GM12872 (cell line): ENCODE results near the gene MCC.

Experiments used
- TF ChIP-seq, protein P1 (sequence below): IDR thresholded peaks from 3 replicates; pipeline ENCODE4 v1.5.1; 2011; ENCODE audit warnings: low read depth, mild to moderate bottlenecking, low read length, moderate library complexity; ENCODE audit not compliant: insufficient read depth

Gene MCC

DNA sequence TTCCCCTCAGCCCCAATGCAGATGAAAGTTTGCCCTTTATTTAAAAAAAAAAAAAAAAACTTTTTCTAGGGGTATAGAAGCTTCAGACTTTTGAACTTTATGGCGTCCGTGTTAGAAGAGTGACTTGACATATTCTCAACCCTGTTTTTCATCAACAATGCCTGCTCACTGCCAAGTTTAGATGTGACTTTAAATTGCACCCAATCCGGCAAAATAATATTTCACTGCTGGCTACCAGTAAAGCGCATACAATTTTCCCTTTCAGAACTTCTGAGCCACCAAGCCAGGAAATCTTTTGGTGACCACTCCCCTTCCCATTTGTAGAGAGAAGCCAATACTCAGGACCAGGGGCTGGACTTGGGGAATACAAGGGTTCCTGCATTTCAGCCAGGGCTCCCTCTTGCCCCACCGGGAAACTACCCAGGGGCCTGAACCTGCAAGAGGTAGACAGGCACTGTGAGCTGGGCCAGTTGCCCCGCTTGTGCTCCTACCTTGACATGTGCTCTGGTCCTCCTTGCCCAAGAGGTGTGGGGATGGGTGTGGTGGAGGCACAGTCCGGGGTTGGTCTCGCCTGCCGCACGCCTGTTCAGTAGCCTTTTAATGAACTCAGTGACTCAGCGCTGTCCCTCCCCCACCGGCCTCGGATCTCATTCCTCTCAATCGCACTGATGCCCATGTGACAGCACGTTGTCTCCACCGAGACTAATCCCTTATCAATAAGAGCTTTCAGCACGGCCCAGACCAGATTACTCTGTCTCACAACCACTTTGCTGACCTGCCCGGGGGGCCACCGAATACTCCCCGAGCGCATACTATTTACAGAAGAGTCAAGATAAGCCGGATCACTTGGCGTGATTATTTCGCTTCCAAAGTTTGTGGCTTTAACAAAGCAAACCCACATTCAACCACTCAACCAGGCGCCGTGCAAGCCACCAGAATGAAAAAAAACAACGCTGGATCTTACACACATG is 285.2 kb downstream of the MCC start:
- TF ChIP-seq, protein P1, sequence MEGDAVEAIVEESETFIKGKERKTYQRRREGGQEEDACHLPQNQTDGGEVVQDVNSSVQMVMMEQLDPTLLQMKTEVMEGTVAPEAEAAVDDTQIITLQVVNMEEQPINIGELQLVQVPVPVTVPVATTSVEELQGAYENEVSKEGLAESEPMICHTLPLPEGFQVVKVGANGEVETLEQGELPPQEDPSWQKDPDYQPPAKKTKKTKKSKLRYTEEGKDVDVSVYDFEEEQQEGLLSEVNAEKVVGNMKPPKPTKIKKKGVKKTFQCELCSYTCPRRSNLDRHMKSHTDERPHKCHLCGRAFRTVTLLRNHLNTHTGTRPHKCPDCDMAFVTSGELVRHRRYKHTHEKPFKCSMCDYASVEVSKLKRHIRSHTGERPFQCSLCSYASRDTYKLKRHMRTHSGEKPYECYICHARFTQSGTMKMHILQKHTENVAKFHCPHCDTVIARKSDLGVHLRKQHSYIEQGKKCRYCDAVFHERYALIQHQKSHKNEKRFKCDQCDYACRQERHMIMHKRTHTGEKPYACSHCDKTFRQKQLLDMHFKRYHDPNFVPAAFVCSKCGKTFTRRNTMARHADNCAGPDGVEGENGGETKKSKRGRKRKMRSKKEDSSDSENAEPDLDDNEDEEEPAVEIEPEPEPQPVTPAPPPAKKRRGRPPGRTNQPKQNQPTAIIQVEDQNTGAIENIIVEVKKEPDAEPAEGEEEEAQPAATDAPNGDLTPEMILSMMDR, result no peak

DNA sequence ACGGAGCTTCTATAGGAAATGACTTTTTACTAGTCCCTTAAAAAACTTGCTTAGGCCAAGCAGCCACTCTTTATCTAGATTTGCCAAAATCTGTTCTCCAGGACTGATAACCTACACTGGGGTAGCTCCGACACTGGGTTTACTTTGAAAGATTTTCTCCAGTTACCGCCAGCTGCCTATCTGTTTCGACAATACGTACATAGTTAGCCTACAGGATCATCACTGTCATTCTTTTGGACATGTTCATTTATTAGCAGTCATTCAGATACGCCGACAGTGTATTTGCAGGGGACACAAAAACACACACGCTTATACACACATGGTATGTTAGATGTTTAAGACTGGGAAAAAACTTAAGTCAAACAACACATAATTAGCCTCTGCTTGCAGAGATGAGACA is 286.0 kb downstream of the MCC start:
- TF ChIP-seq, protein P1, result no peak

DNA sequence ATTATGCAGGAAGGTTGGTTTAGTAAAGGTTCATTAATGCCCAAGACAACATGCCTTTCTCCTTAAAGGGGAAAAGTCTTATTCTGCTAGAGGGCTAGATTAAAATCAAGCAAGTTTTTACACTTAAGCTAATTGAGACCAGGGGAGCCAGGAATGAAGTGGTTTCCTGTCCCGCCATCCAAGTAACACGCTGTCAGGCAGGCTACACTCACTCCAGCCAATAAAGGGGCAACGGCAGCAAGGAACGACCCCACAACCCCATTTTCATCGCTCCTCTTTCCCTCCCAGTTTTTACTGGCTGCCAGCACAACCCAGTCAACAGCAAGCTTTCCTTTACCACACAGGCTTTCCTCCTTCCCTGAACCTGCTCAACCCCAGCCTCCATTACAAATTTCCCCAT is 286.5 kb downstream of the MCC start:
- TF ChIP-seq, protein P1, result no peak

DNA sequence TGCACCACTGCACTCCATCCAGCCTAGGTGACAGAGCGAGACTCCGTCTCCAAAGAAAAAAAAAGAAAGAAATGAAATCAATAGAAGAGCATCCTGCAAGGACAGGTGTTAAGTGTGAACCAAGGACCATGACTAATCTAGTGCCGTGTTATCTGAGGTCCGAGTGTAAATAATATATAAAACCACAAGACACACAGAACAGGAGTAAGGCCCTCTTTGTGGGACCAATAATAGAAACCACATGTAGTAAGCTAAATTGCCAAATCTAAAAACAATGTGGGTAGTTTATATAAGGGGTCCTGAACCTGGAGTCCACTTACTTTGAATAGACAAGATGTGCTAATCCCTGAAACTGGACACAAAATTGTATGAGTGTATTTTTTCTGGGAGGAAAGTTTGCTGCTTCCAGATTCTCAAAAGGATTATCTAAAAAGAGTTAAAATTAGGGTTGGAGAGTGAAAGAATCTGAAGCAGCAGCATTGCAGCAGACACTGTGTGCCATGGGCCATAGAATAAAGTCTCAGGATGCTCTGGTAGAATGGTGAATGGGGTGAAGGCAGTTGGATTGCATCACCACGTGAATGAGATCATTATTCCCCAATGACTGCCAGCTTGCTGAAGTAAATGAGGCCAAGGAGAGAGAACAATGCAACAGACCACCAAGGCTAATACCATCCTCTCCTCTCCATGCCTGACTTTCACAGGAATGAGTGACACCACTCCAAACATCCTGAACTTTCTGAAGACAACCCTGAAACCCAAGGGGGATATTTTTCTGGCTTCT is 288.9 kb downstream of the MCC start:
- TF ChIP-seq, protein P1, result no peak

DNA sequence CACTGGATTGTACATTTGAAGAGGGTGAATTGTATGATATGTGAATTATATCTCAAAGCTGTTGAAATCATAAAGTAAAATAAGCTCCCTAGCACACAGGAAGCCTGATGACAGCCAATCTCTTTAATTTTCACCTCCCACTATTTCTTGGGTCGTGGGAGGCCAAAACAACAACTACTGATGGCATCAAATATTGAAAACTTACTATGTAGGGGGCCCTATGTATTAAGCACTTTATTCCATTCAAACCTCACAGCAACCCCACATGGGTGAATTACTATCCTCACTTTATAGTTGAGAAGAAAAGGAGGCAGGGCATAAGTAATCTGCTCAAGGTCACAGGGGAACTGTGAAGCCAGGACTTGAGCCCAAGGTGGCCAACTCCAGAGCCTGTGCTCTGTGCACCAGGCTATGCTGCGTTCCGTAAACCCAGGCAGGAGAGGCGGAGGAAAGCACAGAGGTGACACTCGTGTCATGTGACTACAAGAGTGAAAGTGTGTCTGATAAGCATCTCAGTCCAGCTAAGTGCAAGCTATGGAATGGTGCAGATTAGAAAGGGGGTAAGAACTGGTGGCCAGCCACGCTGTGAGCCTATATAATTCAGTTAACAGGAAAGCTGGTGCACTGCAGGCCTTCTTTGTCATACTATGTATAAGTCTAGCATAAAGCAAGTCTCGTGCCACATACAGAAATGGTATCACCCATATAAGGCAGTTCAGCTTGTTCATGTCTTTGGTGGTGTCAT is 290.6 kb downstream of the MCC start:
- TF ChIP-seq, protein P1, result no peak

DNA sequence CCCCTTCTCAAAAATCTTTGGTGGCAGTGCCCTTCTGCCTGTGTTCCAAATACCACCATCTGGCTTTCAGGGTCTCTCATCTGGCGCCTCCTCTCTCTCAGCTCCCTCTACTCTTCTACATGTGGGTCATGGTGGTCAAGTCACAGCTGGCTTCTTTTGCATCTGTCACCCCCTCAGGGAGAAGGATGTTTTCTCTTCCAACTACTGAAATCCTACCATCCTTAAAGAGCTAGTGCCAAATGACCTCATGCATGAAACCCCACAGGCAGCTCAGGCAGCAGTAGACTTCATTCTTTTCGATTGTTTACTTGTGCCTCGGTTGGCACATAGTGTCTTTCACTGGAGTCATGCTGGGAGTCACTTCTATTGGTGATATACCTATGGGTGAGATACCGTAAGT is 292.5 kb downstream of the MCC start:
- TF ChIP-seq, protein P1, result no peak

DNA sequence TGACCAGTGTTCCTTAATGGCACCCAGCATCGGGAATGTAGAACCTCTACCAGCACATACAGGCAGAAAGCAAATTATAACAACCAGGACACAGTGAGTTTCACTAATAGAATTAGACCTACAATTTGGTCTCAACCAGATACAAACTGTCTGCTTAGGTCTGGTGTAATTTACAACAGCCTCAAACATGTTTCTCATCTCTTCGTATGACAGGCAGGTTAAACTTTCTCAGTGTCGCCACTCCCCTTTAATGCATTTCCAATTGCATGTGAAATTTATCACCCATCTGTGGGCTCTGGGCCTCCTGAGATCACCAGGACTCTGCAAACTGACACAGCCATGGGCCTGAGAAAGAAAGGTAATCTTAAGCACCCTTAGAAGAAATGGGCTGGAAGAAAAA is 293.0 kb downstream of the MCC start:
- TF ChIP-seq, protein P1, result no peak
